Activated CD4-positive, alpha-beta T cell treated with anti-CD3 and anti-CD28 coated beads, Interleukin-2, amount 50 U/mL, for 16 hours (primary cell): ENCODE measurements around the gene SNIP1.
"Not testable (repeated sequence)": the region's sequence is repeated elsewhere in the genome, so short reads cannot be mapped to it uniquely, and the experiment has no call there.

Source experiments
- DNase-seq: peaks from one replicate; pipeline ENCODE4 v3.0.0-alpha.2; 2020

Gene SNIP1

DNA sequence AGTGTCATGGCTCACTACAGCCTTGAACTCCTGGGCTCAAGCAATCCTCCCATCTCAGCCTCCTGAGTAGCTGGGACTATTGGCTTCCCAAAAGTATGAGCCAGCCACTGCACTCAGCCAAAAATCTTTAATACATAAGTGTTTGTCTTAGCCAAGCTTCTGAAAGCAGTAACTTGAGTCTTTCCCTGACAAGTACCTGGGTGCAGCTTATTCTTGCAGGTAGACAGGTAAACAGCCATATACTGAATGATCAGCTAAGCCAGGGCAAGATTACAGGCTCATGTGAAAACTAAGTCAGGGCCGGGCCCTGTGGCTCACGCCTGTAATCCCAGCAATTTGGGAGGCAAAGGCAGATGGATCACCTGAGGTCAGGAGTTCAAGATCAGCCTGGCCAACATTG is 47.4 kb downstream of the SNIP1 start:
- DNase-seq = no peak

DNA sequence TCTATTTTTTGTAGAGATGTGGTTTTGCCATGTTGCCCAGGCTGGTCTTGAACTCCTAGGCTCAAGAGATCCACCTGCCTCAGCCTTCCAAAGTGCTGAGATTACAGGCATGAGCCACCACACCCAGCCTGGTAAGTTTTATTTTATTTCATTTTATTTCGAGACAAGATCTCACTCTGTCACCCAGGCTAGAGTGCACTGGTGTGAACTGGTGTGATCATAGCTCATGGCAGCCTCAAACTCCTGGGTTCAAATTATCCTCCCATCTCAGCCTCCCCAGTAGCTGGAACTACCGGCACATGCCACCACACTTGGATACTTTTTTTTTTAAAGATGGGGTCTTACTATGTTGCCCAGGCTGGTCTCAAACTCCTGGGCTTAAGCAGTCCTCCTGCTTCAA is 51.3 kb downstream of the SNIP1 start:
- not testable (repeated sequence) for DNase-seq

DNA sequence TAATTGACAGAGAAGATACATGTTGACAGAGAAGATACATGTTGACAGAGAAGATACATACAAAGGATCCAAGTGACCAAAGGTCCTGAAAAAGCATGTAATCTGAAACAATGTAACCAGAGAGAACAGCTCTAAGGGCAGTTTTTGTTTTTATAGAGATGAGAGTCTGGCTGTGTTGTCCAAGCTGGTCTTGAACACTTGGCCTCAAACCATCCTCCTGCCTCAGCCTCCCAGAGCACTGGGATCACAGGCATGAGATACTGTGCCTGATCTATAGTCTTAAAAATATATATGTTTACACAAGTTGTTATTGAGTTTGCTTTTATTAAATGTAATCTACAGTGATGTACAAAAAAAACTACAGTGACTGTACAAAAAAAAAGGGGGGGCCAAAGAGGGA is 52.0 kb downstream of the SNIP1 start:
- DNase-seq = no peak

DNA sequence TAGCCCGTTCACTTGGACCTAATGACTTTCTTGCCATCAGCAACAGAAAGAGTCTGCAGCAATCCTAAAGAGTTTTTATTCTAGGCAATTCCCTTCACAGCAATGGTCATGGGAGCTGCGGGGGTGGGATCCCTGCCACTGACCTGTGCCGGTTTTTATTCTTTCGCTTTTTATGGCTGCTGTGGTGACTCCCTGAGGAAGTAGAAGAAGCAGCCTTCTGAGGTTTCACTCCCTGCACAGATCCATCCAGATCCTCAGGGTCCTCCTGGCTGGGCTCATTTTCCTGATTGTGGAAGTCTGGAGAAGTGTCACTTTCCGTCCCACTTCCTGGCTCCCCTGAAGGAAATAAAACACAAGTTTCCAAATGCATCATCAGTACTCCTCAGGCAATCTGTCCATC is 52.4 kb downstream of the SNIP1 start:
- DNase-seq = no peak

DNA sequence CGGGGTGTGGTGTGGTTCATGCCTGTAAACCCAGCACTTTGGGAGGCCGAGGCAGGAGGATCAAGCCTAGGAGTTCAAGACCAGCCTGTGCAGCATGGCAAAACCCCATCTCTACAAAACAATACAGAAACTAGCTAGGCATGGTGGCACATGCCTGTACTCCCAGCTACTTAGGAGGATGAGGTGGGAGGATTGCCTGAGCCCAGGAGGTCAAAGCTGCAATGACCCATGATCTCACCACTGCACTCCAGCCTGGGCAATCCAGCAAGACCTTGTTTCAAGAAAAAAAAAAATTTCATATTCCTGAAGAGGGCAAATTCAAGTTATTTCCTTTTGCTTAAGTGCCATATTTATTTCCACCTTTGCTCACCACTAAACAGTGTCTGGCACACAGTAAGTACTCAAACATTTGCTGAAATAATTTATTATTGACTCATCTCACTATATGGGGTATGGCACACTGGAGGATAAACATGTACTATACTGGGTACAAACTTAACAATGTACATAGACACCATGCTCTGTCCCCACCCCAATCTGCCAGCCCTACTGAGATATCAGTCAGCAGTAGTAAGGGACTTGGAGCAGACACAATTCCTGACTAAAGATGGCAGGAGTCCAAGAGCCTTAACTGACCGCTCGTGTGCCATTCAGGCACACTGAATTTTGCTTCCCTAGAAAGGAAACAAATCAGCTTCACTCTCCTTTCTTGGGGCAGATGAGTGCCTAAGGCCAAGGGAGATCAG is 55.0 kb downstream of the SNIP1 start:
- DNase-seq = no peak

DNA sequence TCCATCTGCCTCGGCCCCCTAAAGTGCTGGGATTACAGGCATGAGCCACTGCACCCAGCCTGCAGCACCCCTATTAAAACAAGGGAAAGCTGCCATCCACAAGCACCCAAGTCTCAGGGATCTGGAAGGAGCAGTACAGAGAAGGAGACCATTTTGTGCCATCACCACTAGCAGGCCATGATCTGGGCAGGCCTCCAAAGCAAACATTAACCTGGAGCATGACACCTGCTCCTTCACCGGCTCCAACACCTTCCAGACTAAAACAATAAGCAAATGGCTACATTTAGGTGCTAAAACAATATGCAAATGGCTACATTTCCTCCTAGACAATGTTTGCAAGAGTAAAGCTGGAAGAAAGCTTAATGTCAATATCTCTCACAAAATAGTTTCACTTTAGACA is 56.3 kb downstream of the SNIP1 start:
- DNase-seq = no peak

DNA sequence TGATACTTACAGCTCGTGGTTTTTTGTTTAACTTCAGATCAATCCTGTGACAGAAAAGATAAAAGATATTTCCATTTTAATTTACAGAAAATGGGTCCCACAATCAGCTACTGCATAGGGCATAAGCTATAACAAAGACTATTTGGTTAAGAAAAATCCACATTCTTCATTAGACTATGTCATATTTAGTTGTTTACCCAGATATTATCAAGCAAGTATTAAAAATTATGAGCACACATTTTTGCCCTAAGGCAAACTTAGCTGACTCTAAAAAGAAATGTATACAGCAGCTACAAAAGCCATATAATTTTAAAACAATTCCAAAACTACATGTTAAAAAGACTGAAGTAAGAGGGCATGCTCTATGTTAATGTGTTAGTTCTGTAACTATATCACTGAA is 58.2 kb downstream of the SNIP1 start:
- DNase-seq = no peak

DNA sequence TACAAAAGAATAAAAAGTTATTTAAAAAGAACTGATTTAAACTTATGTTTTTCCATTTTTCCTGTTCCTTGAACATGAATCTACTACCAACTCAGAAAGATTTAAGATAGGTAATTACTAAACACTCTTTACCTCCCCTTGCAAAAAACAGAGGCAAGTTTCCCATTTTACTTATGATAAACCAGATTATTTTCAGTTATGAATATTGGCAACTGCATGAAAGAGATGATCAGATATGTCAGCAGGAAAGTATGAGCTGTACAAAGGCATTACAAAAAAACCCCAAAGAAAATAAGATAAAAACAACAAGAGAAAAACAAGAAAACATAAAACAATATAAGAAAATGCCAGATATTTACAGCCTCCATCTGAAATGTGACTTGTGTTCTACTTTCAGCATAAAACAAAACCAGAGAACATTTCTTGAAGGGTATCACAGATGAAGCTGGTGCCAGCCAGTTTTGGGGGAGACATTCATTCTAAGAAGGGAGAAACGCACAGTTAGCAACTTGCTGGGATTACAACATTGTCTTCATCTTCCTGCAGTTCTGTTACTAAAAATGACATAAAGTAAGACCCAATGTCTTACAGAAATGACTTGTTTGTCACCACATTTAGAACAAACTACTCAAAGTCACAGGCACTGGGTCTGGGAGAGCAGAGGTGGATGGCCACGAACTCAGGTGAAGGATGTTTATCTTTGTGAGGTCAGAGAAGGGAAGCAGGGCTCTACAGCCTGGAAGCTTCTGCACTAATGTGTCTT is 60.6 kb downstream of the SNIP1 start:
- peak; percentile 82 for DNase-seq

DNA sequence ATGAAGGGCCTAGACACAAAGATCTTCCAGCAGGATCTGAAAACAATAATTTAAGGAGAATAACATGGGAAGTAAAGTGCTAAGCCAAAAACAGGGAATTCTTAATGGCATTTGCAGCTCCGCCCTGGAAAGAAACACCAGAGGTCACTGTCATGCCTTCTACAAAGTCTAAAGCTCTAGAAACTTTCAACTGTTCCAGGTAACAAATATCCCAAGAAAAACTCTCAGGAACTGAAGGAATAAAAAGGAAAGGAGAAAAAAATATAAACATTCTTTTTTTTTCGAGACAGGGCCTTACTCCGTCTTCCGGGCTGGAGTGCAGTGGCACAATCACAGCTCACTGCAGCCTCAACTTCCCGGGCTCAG is 66.5 kb downstream of the SNIP1 start:
- no peak for DNase-seq

DNA sequence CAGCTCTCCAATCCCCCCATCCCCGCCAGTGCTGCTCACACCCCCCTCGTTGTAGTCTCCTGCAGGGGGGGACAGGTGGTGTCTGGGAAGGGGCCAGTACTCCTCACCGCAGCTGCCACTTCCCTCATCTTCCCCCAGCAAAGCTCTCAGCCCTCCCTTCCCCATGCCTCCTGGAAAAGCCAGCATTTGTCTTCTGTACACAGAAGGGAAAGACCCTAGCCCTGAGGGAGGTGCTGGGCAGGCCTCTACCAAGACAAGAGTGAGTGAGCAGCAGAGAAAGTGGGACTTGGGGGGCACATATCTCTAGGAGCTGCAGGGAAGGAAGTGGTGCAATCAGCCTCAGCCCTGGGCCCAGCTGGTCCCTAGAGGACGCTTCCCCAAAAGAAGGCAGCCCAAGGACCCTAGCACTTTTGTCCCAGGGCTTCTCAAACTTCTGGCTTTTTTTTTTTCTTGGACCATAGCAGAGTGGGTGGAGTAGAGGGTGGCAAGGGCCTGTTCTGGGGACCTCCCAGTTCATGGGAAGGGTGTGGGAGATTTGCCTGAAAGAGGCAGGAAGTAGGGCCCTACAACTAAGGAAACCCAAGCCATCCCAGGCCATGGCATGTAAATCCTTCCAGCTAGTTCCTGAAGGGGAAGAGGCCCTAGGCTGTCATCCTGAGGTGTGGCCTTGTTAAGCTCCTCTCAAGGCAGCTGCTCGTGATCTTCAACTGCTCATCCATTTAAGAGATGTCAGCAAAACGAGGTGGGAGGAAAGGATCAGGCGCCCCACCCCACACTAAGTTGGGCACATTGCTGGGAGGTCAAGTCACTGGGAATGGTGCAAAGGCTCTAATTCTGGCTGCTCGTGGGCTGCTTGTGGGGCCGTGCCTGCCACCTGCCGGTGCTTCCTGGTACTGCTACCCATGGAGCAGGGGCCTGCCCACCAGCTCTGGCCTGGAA is 67.1 kb downstream of the SNIP1 start:
- peak; percentile 76 for DNase-seq

DNA sequence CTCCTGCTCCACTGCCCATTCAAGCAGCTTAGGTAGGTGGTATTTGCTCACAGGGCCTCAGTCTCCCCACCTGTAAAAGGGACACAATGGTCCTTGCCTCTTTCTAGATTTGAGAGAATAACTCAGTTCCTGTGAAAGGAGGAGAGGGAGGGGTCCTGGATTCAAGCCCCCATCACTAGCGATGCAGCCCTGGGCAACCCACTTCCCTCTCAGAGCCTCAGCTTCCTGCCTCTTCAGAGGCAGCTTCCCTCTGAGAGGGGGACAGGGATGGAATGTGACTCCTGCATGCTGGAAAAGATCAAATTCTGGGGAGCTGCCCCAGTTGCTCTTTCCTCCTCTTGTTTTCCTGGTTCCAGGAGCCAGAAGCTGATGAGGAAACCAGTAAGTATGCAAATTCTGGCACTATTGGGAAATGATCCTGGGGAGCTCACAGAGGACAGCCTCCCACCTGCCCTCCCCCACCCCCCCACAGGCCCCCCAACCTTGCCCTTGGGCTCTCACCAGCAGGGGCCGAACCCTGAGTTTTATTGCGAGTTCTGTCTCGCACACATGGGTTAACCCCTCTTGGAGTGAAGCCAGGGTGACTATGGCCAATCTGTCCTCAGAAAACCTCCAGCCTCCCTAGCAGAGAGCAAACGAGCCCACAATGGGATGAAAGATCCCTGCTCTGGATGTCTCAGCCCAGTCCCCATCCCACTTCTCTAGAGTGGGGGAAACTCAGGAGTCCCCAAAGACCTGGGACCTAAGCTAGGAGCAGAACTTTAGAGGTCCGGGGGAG is 68.0 kb downstream of the SNIP1 start:
- no peak for DNase-seq
